K562 (cell line): ENCODE results near the gene MTMR3. TPM values are rescaled to one million over a fixed set of nuclear protein-coding genes. Genes with fewer than 3 reads are reported as not detected.
A peak's percentile ranks its signal among the peaks of the same experiment; 100 is the strongest.

Experiments used
- ATAC-seq: fragments of 200-7000 bp; cut with Tn5 transposase; 3 replicates; pipeline ENCODE4 v1.9.1; 2020; ENCODE audit warnings: moderate library complexity
- BruUV-seq: library from RNA; stranded (reverse); fragments of 400-500 nt; replicated peaks from 2 replicates; lab custom pipeline; 2021; lab: Mats Ljungman, UMichigan
- CTCF ChIA-PET: fragments of 300-600 bp; formaldehyde crosslinking; extraction: SDS; loops from one replicate; lab custom pipeline; 2021; ENCODE audit warnings: low intra/inter-chr PET ratio; lab: Yijun Ruan, JAX
- POLR2A ChIA-PET: fragments of 300-600, 350-650 bp; sonication (Branson Sonifier 250); formaldehyde crosslinking; extraction: SDS; loops from one replicate; lab custom pipeline; 2021; ENCODE audit warnings: antibody characterized with exemption, inconsistent platforms; lab: Yijun Ruan, JAX
- DNase-seq, 4 experiments: peaks; one replicate each; pipeline versions ENCODE4 v3.0.0 to v3.0.0-alpha.2; 2011 to 2018; ENCODE audit warnings: low spot score in 3 of 4, mixed read lengths in 3 of 4; ENCODE audit errors: extremely low read depth in 1 of 4
- FAIRE-seq: peaks from 2 replicates; lab custom pipeline; 2011; peaks lifted over from hg19 to GRCh38; lab: Jason Lieb, UNC
- H2AFZ ChIP-seq: 2 replicates; pipeline ENCODE4 v1.6.0; 2011; ENCODE audit warnings: low read depth, low read length, control low read depth, inconsistent platforms
- H3K27ac ChIP-seq: fragments of 200-600 bp; 3 replicates; pipeline ENCODE4 v1.8.0; 2011; ENCODE audit warnings: low read depth, mild to moderate bottlenecking, control low read depth, inconsistent platforms, low read length, moderate library complexity, mixed read lengths; ENCODE audit errors: extremely low read depth
- H3K27me3 ChIP-seq, 2 experiments: fragments of 300-600 bp in 1 of 2; 2 replicates in 1 of 2; 3 replicates in 1 of 2; pipeline versions ENCODE4 v1.6.0 to v1.8.0; 2011; ENCODE audit warnings: inconsistent platforms in 2 of 2, low read length in 2 of 2, mild to moderate bottlenecking in 1 of 2, mixed read lengths in 1 of 2, moderate library complexity in 1 of 2; ENCODE audit not compliant: control insufficient read depth in 2 of 2, insufficient read depth in 2 of 2
- H3K36me3 ChIP-seq: fragments of 300-600 bp; 3 replicates; pipeline ENCODE4 v1.8.0; 2011; ENCODE audit warnings: mild to moderate bottlenecking, low read length, inconsistent platforms; ENCODE audit not compliant: control insufficient read depth, insufficient read depth
- H3K4me1 ChIP-seq, 2 experiments: fragments of 200-600 bp in 1 of 2; replicated peaks in 1 of 2; 2 replicates in 1 of 2; 3 replicates in 1 of 2; pipeline versions ENCODE4 v1.5.1 to v1.8.0; 2011; ENCODE audit warnings: inconsistent platforms in 2 of 2, low read length in 2 of 2, mild to moderate bottlenecking in 1 of 2, mixed read lengths in 1 of 2, moderate library complexity in 1 of 2; ENCODE audit not compliant: control insufficient read depth in 2 of 2, insufficient read depth in 2 of 2
- H3K4me2 ChIP-seq: 2 replicates; pipeline ENCODE4 v1.6.1; 2011; ENCODE audit warnings: low read length, control low read depth, inconsistent platforms, mixed read lengths; ENCODE audit not compliant: insufficient read depth
- H3K4me3 ChIP-seq: fragments of 200-600 bp; sonication (generic), shearing (Covaris generic); 2 replicates; pipeline ENCODE4 v1.5.1; 2016; ENCODE audit warnings: control low read depth, inconsistent platforms
- H3K79me2 ChIP-seq: fragments of 200-600 bp; 3 replicates; pipeline ENCODE4 v1.8.0; 2011; ENCODE audit warnings: low read length, inconsistent platforms; ENCODE audit not compliant: control insufficient read depth, insufficient read depth
- H3K9ac ChIP-seq, 2 experiments: 2 replicates each; pipeline versions ENCODE4 v1.6.0 to v1.6.1; 2011; ENCODE audit warnings: low read depth in 2 of 2, low read length in 2 of 2, control low read depth in 1 of 2, inconsistent platforms in 1 of 2, mild to moderate bottlenecking in 1 of 2, mixed read lengths in 1 of 2; ENCODE audit not compliant: insufficient read depth in 1 of 2
- H3K9me1 ChIP-seq: one replicate; pipeline ENCODE4 v1.6.0; 2011; ENCODE audit warnings: inconsistent platforms, mild to moderate bottlenecking, low read length, moderate library complexity; ENCODE audit not compliant: control insufficient read depth, insufficient read depth
- H3K9me3 ChIP-seq: replicated peaks from 2 replicates; pipeline ENCODE4 v1.5.1; 2011; ENCODE audit warnings: low read depth, low read length, inconsistent platforms; ENCODE audit not compliant: control insufficient read depth, insufficient read depth
- H4K20me1 ChIP-seq: replicated peaks from 2 replicates; pipeline ENCODE4 v1.6.1; 2011; ENCODE audit warnings: low read length, inconsistent platforms, mixed read lengths; ENCODE audit not compliant: control insufficient read depth, insufficient read depth
- CEBPB ChIP-seq: fragments of 450-650 bp; IDR thresholded peaks from 2 replicates; pipeline ENCODE4 v1.6.1; 2016; ENCODE audit warnings: missing genetic modification characterization, missing compliant biosample characterization
- CEBPG ChIP-seq, 3 experiments: fragments of 200-800 bp in 1 of 3; sonication (Bioruptor generic) in 1 of 3; sonication (generic) in 1 of 3; formaldehyde crosslinking in 1 of 3; IDR thresholded peaks in 2 of 3; conservative IDR thresholded peaks in 1 of 3; 2 replicates each; pipeline versions ENCODE4 v1.6.1 to v1.8.0; 2016 to 2022; ENCODE audit warnings: missing compliant biosample characterization in 2 of 3, missing genetic modification characterization in 2 of 3, mild to moderate bottlenecking in 1 of 3, missing genetic modification reagents in 1 of 3
- WGBS: fragments of 100-300 bp; shearing (Covaris generic); methylation state at CpG from one replicate; pipeline ENCODE4 v1.1.6; 2016; ENCODE audit warnings: low coverage, mixed read lengths; ENCODE audit not compliant: insufficient coverage; ENCODE audit errors: missing lambda C conversion rate; 5-methylcytosine and 5-hydroxymethylcytosine counted together
- in situ Hi-C: fragments of 300-500 bp; cut with MboI; formaldehyde crosslinking; loops from 4 replicates; pipeline ENCODE4 v1.15.0; 2018; ENCODE audit warnings: inconsistent platforms, mixed read lengths
- intact Hi-C: fragments of 100-400 bp; cut with micrococcal nuclease; formaldehyde crosslinking; loops from 2 replicates; pipeline ENCODE4 v1.14.2; 2022
- polyA plus RNA-seq, 8 experiments: library from polyadenylated mRNA; depleted of rRNA in 4 of 8; stranded (reverse) in 5 of 8; unstranded in 3 of 8; fragments of >200 nt; fragmentation: Nextera tagmentation in 2 of 8; fragmentation: Illumina TruSeq in 1 of 8; extraction: Ambion mirVana in 2 of 8; extraction: Trizol in 1 of 8; gene quantifications; 2 replicates each; pipeline versions ENCODE4 v1.2.1 to v1.2.3, GENCODE V29; 2011 to 2014; ENCODE audit warnings: inconsistent platforms in 1 of 8, missing spikeins in 1 of 8
- total RNA-seq, 7 experiments: library from RNA; depleted of rRNA in 6 of 7; stranded (reverse); fragments of >200 nt in 6 of 7; fragmentation: Illumina TruSeq in 2 of 7; extraction: Trizol in 2 of 7; gene quantifications; 2 replicates each; pipeline versions ENCODE4 v1.2.1 to v1.2.3, GENCODE V29; 2011 to 2021; ENCODE audit warnings: low replicate concordance in 1 of 7
- TF ChIP-seq, protein P1 (sequence below): IDR thresholded peaks from 2 replicates; pipeline ENCODE4 v1.6.1; 2016; ENCODE audit warnings: missing genetic modification characterization, missing compliant biosample characterization

Gene MTMR3
- total and polyA plus RNA-seq, 9 of the 15 experiments (the other 6 are each of a cell fraction or from before 2014, with no cell fraction given), result 1.6 to 13.7 (median 7.9) TPM

DNA sequence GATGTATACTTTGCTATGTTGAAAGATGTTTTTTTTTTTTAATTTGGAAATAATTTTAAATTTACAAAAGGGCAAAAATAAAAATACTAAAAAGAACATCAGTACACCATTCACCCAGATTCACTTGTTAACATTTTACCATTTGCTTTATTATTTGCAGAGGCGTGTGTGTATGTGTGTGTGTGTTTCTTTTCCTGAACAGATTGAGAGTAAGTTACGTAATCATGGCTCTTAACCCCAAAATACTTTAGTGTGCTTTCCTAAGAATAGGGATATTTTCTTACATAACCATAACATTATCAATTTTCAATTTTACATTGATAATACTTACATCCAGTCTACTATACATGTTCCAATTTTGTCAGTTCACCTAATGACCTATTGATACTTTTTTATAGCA, 105.7 kb downstream of the MTMR3 start:
- H3K9ac ChIP-seq, result no peak overlapping the region
- no peak for ATAC-seq
- TF ChIP-seq CEBPB (peak; percentile 38), CEBPG (CRISPR knock-in tag; IDR thresholded peaks at IDR 0.05) (no peak), CEBPG (tag; conservative IDR thresholded peaks at IDR 0.05 in 1 of 2, IDR thresholded peaks at IDR 0.05 in 1 of 2) (peak; percentile 17 to 25; a peak in 1 of 4 replicates)
- TF ChIP-seq, protein P1, sequence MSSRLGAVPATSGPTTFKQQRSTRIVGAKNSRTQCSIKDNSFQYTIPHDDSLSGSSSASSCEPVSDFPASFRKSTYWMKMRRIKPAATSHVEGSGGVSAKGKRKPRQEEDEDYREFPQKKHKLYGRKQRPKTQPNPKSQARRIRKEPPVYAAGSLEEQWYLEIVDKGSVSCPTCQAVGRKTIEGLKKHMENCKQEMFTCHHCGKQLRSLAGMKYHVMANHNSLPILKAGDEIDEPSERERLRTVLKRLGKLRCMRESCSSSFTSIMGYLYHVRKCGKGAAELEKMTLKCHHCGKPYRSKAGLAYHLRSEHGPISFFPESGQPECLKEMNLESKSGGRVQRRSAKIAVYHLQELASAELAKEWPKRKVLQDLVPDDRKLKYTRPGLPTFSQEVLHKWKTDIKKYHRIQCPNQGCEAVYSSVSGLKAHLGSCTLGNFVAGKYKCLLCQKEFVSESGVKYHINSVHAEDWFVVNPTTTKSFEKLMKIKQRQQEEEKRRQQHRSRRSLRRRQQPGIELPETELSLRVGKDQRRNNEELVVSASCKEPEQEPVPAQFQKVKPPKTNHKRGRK (tag), result no peak
- no peak overlapping the region for H3K4me2 ChIP-seq
- WGBS, result 95% methylated on average over 2 of the region's 2 CpGs
- H3K9me3 ChIP-seq, result no peaks in the 10 kb centered on the region
- intact Hi-C loops (no loop called here), in situ Hi-C loops (no loop called here)
- no peaks in the 10 kb centered on the region for H3K79me2 ChIP-seq
- ChIA-PET CTCF (no interaction called here), POLR2A (no interaction called here)
- no peak for DNase-seq
- no peaks in the 10 kb centered on the region for H4K20me1 ChIP-seq
- H3K9me1 ChIP-seq, result no peaks in the 10 kb centered on the region
- H3K27ac ChIP-seq, result no peak overlapping the region
- H2AFZ ChIP-seq, result no peak overlapping the region
- no peak for FAIRE-seq
- no TSS peak for BruUV-seq
- peaks cover 9% of the 10 kb centered on the region; the same call in 1 of the 3 replicates for H3K36me3 ChIP-seq
- H3K27me3 ChIP-seq, result no peaks in the 10 kb centered on the region
- peaks cover 0 to 2% of the 10 kb centered on the region in 2 experiments; a peak in 1 of 5 replicates for H3K4me1 ChIP-seq
- H3K4me3 ChIP-seq, result no peak overlapping the region
